ENCODE results near the gene ESRRA. TPM values are rescaled to one million over a fixed set of nuclear protein-coding genes. Genes with fewer than 3 reads are reported as not detected.
"Not testable (repeated sequence)": the region's sequence is repeated elsewhere in the genome, so short reads cannot be mapped to it uniquely, and the experiment has no call there.

ESRRA gene
- polyA plus RNA-seq, 1 donor = 20.9 TPM

GRCh38 chr11:64306876-64307622 is 1.7 kb downstream of the ESRRA start:
- no peak for DNase-seq

DNA sequence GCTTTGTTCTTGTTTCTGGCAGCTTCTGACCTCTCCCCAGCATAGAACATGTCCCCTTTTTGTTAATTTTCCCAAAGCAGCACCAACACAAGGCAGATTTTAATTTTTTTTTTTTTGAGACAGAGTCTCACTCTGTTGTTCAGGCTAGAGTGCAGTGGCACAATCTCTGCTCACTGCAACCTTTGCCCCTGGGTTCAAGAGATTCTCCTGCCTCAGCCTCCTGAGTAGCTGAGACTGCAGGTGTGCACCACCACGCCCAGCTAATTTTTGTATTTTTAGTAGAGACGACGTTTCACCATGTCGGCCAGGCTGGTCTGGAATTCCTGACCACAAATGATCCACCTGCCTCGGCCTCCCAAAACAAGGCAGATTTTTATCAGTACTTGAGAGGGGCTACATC is 2.5 kb downstream of the ESRRA start:
- not testable (repeated sequence) for DNase-seq

- no peak for DNase-seq
These were observed 7.6 kb downstream of the ESRRA start for GRCh38 chr11:64312947-64313346.

GRCh38 chr11:64313491-64314145 is 8.3 kb downstream of the ESRRA start:
- DNase-seq = no peak

- no peak for DNase-seq
These were observed 9.0 kb downstream of the ESRRA start for GRCh38 chr11:64314146-64314804.

DNA sequence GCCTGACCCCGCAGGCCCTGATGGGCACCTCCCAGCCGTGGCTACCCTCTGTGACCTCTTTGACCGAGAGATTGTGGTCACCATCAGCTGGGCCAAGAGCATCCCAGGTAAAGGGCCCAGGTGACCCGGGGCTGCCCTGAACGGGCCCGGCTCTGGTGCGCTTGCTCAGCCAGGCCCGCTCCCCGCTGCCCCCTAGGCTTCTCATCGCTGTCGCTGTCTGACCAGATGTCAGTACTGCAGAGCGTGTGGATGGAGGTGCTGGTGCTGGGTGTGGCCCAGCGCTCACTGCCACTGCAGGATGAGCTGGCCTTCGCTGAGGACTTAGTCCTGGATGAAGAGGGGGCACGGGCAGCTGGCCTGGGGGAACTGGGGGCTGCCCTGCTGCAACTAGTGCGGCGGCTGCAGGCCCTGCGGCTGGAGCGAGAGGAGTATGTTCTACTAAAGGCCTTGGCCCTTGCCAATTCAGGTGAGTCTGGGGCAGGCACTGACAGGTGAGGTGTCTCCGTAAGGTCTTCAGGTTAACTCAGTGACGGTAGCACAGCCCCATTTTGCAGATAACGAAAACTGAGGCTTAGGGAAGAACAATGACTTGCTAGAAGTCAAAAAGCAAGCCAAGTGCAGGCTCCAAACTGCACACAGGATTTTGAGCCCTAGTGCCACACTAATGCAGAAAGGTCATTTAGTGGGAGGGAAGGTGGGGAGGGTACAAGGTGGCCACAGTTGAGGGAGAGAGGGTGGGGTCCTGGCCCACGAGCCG is 9.7 kb downstream of the ESRRA start:
- no peak for DNase-seq

GRCh38 chr11:64315667-64316526 is 10.6 kb downstream of the ESRRA start:
- not testable (repeated sequence) for DNase-seq

- DNase-seq = no peak
These were observed 11.5 kb downstream of the ESRRA start for GRCh38 chr11:64316672-64317324.

DNA sequence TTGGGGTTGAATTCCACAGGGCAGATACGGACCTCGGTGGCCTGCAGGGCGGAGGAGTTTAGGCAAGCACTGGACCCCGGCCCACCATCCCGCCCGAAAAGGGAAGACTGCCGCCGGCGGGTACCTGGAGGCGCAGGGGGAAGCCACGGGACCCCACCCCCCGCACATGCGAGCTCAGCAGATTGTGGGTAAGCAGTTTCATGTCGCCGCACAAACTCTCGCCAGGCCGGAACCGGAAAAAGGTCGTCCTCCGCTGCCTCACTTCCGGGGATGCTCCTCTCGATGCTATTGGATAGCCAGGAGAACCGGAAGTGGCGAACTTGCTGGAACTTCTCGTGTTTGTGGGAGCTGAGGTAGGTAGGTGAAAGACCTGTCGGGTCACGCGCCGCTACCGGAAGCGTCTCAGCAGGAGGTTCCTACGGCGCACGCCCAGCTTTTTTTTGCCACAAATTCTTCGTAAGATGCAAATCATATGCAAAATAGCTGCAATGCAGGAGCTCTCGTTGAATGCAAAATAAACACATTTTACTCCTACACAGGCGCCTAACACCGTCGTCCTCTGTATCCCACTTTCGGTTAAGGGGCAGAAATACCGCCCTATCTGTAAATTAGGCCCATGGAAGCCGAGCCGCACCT is 12.1 kb downstream of the ESRRA start, which contains the start of gene TRMT112:
Gene TRMT112 (minus strand): TSS at position 235 of the 636 bp plus-strand sequence. CDS start 33 bp downstream, at position 202.
- peak; percentile 96 for DNase-seq

GRCh38 chr11:64317961-64318765 is 12.8 kb downstream of the ESRRA start, which contains the start of gene PRDX5:
Gene PRDX5, plus strand, starts transcription at chr11:64318121. Its CDS starts 95 bp downstream, at chr11:64318216.
- peak; percentile 93 for DNase-seq

- no peak for DNase-seq
These were observed 13.7 kb downstream of the ESRRA start for GRCh38 chr11:64318766-64319761.

DNA sequence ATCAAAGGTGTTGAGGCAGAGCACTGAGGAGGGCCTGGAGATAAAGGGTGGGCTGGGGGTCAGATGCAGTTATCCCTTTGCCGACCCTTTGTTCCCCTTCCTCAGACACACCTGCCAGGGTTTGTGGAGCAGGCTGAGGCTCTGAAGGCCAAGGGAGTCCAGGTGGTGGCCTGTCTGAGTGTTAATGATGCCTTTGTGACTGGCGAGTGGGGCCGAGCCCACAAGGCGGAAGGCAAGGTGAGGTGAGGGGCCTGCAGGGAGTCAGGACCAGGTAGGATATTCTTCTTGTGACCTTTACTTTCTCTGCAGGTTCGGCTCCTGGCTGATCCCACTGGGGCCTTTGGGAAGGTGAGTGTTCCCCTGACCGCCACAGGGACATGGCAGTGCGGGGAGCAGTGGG is 15.2 kb downstream of the ESRRA start:
- no peak for DNase-seq

- DNase-seq = no peak
These were observed 15.7 kb downstream of the ESRRA start for GRCh38 chr11:64321026-64321425.

- DNase-seq = no peak
These were observed 16.2 kb downstream of the ESRRA start for GRCh38 chr11:64321533-64321932.

DNA sequence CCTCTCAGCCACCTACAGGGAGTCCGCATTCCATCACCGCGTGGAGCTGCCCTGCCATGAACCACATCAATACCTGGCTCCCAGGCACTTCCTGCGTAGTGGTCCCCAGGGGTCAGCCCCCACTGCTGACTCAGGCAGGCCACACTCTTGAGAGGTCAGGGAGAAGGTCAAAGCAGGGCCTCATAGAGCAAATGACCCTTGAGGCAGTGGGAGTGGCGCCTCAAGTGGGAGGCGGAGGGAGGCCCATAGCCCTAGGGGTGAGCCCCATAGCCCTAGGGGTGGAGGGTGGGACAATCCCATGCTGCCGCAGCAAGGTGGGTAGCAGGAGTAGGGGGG is 17.6 kb downstream of the ESRRA start:
- no peak for DNase-seq

DNA sequence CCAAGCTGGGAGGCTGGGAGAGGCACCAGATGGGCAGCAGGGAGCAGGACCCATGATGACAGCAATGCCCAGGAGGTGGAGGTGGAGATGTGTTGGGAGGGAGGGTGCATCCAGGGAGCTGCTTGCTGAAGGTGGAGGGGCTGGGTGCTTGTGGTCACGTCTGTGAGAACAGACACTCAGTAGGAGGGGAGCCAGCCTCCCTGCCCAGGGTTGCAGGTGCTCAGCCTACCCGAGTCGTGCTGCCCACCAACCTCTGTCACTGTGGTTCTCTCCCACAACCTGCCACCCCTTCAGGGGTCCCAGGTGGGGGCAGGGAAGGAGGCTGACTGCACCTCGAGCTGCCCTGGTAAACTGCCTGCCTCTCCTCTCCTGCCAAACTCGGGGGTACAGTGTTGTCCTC is 18.0 kb downstream of the ESRRA start:
- DNase-seq = no peak

- DNase-seq = not testable (repeated sequence)
These were observed 18.7 kb downstream of the ESRRA start for GRCh38 chr11:64323984-64324383.

Measured in left kidney (tissue), 2 donors.